Measurements from ENCODE around the gene CHRNB1. TPM values are rescaled to one million over a fixed set of nuclear protein-coding genes. Genes with fewer than 3 reads are reported as not detected.

Gene CHRNB1
- total and polyA plus RNA-seq, 2 of the 8 experiments (the other 6 are each of a cell fraction or from before 2014, with no cell fraction given): 14.1 to 28.2 TPM

- no peak overlapping the region for H2AFZ ChIP-seq (ENCODE audit: low read length)
- no peaks in the 10 kb centered on the region for H3K79me1 ChIP-seq (ENCODE audit: low read depth, low read length)
- no peak overlapping the region for H3K27ac ChIP-seq (ENCODE audit: low read depth, low read length)
- H3K56ac ChIP-seq (replicated peaks; ENCODE audit: insufficient read length, low read depth, low read length): no peak overlapping the region
- 91% methylated on average over 7 of the region's 7 CpGs; no CpG with 5 or more reads in 1 of the 2 experiments for WGBS, 2 experiments (ENCODE audit: extremely low coverage in 1 of 2, insufficient coverage in 1 of 2, insufficient read length in 1 of 2, insufficient replicate concordance in 2 of 2, low coverage in 1 of 2, low lambda C conversion rate in 2 of 2, missing lambda C conversion rate in 1 of 2)
- no peak overlapping the region for H2AK5ac ChIP-seq (ENCODE audit: low read depth, low read length)
- H4K5ac ChIP-seq (ENCODE audit: insufficient read length, low read depth, low read length): no peak overlapping the region
- ChIA-PET POLR2A (ENCODE audit: partially characterized antibody) (interaction anchor here (0.6 to 2.0 kb wide), 6 partner anchors 11 to 66 kb away, joined by 3 to 6 read pairs (median 4); partner anchors contain the start of gene TMEM256), CTCF (ENCODE audit: partially characterized antibody) (interaction anchor here (0.7 to 3.3 kb wide), 5 partner anchors 9 to 133 kb away, joined by 3 to 17 read pairs (median 4); partner anchors contain the start of gene TMEM102)
- DNase-seq (ENCODE audit: low read depth in 1 of 2, low spot score in 2 of 2): no peak
- no peaks in the 10 kb centered on the region for H3K36me3 ChIP-seq (ENCODE audit: control insufficient read depth in 2 of 4, insufficient read depth in 4 of 4, low read length in 3 of 4)
- no peak overlapping the region for H3K14ac ChIP-seq (ENCODE audit: insufficient read length)
- H3K27me3 ChIP-seq (replicated peaks in 1 of 4; ENCODE audit: control insufficient read depth in 3 of 4, extremely low read depth in 1 of 4, insufficient read depth in 3 of 4, low read length in 3 of 4): no peaks in the 10 kb centered on the region; a peak in 1 of 7 replicates
- H4K91ac ChIP-seq (replicated peaks; ENCODE audit: insufficient read length, low read length): no peak overlapping the region
- no peaks in the 10 kb centered on the region; a peak in 1 of 7 replicates for H3K4me1 ChIP-seq (replicated peaks in 1 of 4; ENCODE audit: control insufficient read depth in 3 of 4, insufficient read depth in 4 of 4, low read length in 3 of 4)
- H3K23ac ChIP-seq (ENCODE audit: insufficient read length): no peak overlapping the region
- FAIRE-seq: no peak
- H3K23me2 ChIP-seq (ENCODE audit: low read depth, low read length): no peaks in the 10 kb centered on the region
- no peaks in the 10 kb centered on the region for H3K9me3 ChIP-seq (ENCODE audit: insufficient read depth in 2 of 2, low read depth in 1 of 2, low read length in 1 of 2)
- no peak overlapping the region for H3K4ac ChIP-seq (replicated peaks; ENCODE audit: insufficient read length, low read depth, low read length)
- no peak overlapping the region for H2BK15ac ChIP-seq (ENCODE audit: low read length)
- H3K79me2 ChIP-seq (ENCODE audit: control insufficient read depth in 1 of 2, insufficient read depth in 2 of 2, low read length in 2 of 2): no peaks in the 10 kb centered on the region
- peaks cover 0 to 3% of the 10 kb centered on the region in 2 experiments for H4K20me1 ChIP-seq (replicated peaks in 1 of 2; ENCODE audit: control insufficient read depth in 1 of 2, insufficient read depth in 2 of 2, low read length in 2 of 2)
- no peak overlapping the region for H2BK5ac ChIP-seq (ENCODE audit: low read depth, low read length)
- no peak overlapping the region for H3K4me2 ChIP-seq (ENCODE audit: insufficient read depth in 1 of 2, low read depth in 2 of 2, low read length in 2 of 2)
- H3K18ac ChIP-seq (ENCODE audit: extremely low read depth, low read length): no peak overlapping the region
- H2BK120ac ChIP-seq (replicated peaks; ENCODE audit: low read depth, low read length): no peak overlapping the region
- H3K9ac ChIP-seq (replicated peaks in 1 of 4; ENCODE audit: extremely low read depth in 1 of 4, low read depth in 3 of 4, low read length in 3 of 4): no peak overlapping the region
- H4K8ac ChIP-seq (ENCODE audit: extremely low read depth, insufficient read depth, low read length): no peak overlapping the region
- peak overlapping the region; percentile 6; the same call in 1 of the 2 replicates for H2BK12ac ChIP-seq (ENCODE audit: low read depth, low read length)
- H3K4me3 ChIP-seq (ENCODE audit: extremely low read depth in 1 of 4, insufficient read depth in 2 of 4, low read depth in 3 of 4, low read length in 4 of 4): no peak overlapping the region
- H2BK20ac ChIP-seq (ENCODE audit: low read length): no peak overlapping the region
- no peak for TF ChIP-seq TCF12 (IDR thresholded peaks at IDR 0.05; ENCODE audit: low read depth, low read length)
- TF ChIP-seq RAD21 (IDR thresholded peaks at IDR 0.05 in 1 of 2, conservative IDR thresholded peaks at IDR 0.05 in 1 of 2; ENCODE audit: low read depth in 2 of 2, low read length in 2 of 2): no peak
- no peak for TF ChIP-seq TAF7 (optimal IDR thresholded peaks at IDR 0.05; ENCODE audit: borderline replicate concordance, low read depth, low read length)
- TF ChIP-seq ASH2L (IDR thresholded peaks at IDR 0.05; ENCODE audit: low read length): no peak
- TF ChIP-seq SRF (IDR thresholded peaks at IDR 0.05; ENCODE audit: low read depth, low read length): no peak
- no peak for TF ChIP-seq CBX5 (IDR thresholded peaks at IDR 0.05; ENCODE audit: low read depth, low read length)
- no peak for TF ChIP-seq MAFK (IDR thresholded peaks at IDR 0.05; ENCODE audit: low read depth, low read length)
- TF ChIP-seq E2F6 (IDR thresholded peaks at IDR 0.05): no peak
- TF ChIP-seq GTF2F1 (IDR thresholded peaks at IDR 0.05; ENCODE audit: borderline replicate concordance, low read depth, low read length): no peak
- no peak for TF ChIP-seq ATF2 (IDR thresholded peaks at IDR 0.05; ENCODE audit: low read length)
Measured at GRCh38 chr17:7427549-7427948, 17.3 kb upstream of the CHRNB1 start.
